Prostate gland (tissue), 2 donors: ENCODE results near the gene CCND1. TPM values are rescaled to one million over a fixed set of nuclear protein-coding genes. Genes with fewer than 3 reads are reported as not detected.

ENCODE experiments used
- DNase-seq: peaks from one replicate; pipeline ENCODE4 v3.0.0-alpha.2; 2019; ENCODE audit warnings: low spot score
- H3K27ac ChIP-seq, 2 donors: fragments of 200-600 bp; sonication (generic); 2 replicates each; pipeline ENCODE4 v1.5.1; 2017 to 2019
- H3K27me3 ChIP-seq: fragments of 200-600 bp; sonication (generic); replicated peaks from 2 replicates; pipeline ENCODE4 v1.5.1; 2019; ENCODE audit not compliant: insufficient read depth
- H3K36me3 ChIP-seq, 2 donors: fragments of 200-600 bp; sonication (generic); 1 replicate in 1 of 2; 2 replicates in 1 of 2; pipeline versions ENCODE4 v1.5.1 to v1.8.1; 2017 to 2019
- H3K4me1 ChIP-seq: fragments of 200-600 bp; sonication (generic); replicated peaks from 2 replicates; pipeline ENCODE4 v1.5.1; 2019
- H3K4me3 ChIP-seq, 2 donors: fragments of 200-600 bp; sonication (generic); 2 replicates each; pipeline ENCODE4 v1.5.1; 2017 to 2019
- H3K9me3 ChIP-seq: fragments of 200-600 bp; sonication (generic); 2 replicates; pipeline ENCODE4 v1.5.1; 2017
- CTCF ChIP-seq, 4 experiments: fragments of 200-600 bp in 2 of 4; fragments of 450-650 bp in 2 of 4; sonication (generic) in 2 of 4; IDR thresholded peaks; 1 replicate in 3 of 4; 2 replicates in 1 of 4; pipeline ENCODE4 v1.5.1; 2016 to 2019; ENCODE audit warnings: antibody characterized with exemption in 4 of 4, mild to moderate bottlenecking in 2 of 4, moderate library complexity in 2 of 4
- POLR2A ChIP-seq: fragments of 450-650 bp; IDR thresholded peaks from one replicate; pipeline ENCODE4 v1.6.1; 2016; ENCODE audit warnings: antibody characterized with exemption, mild to moderate bottlenecking
- POLR2AphosphoS5 ChIP-seq: sonication (generic); formaldehyde crosslinking; IDR thresholded peaks from one replicate; pipeline ENCODE4 v1.6.1; 2017; ENCODE audit warnings: antibody characterized with exemption
- WGBS: methylation state at CpG from one replicate; pipeline ENCODE4 v1.1.5; 2018; 5-methylcytosine and 5-hydroxymethylcytosine counted together
- intact Hi-C: fragments of 100-400 bp; cut with DNase I; formaldehyde crosslinking; loops from one replicate; pipeline ENCODE4 v1.14.2; 2022
- total RNA-seq, 2 donors: library from RNA; depleted of rRNA; stranded (reverse); fragments of >200 nt; gene quantifications; one replicate each; pipeline ENCODE4 v1.1.0, GENCODE V29; 2016

The CCND1 gene
- total RNA-seq, 2 donors from 2014 or later, result 69.2 to 188 TPM

GRCh38 chr11:69667619-69668604 lies 27.0 kb downstream of the CCND1 start:
- Histone ChIP-seq H3K27me3 (no peaks in the 10 kb centered on the region), H3K4me3 (no peak overlapping the region), H3K4me1 (no peaks in the 10 kb centered on the region), H3K9me3 (no peaks in the 10 kb centered on the region), H3K36me3 (no peaks in the 10 kb centered on the region), H3K27ac (peak overlapping the region in 1 of 2 donors; percentile 41)
- 73% methylated on average over 26 of the region's 26 CpGs for WGBS
- TF ChIP-seq CTCF (IDR thresholded peaks at IDR 0.05) (no peak), POLR2AphosphoS5 (no peak), POLR2A (no peak)
- DNase-seq, result no peak
- intact Hi-C loops, result no loop called here

GRCh38 chr11:69669486-69669885 lies 28.5 kb downstream of the CCND1 start:
- no peaks in the 10 kb centered on the region for H3K36me3 ChIP-seq
- no peak overlapping the region for H3K4me3 ChIP-seq
- H3K27ac ChIP-seq, result no peak overlapping the region
- peaks cover 6% of the 10 kb centered on the region for H3K4me1 ChIP-seq
- 86% methylated on average over 19 of the region's 19 CpGs for WGBS
- H3K27me3 ChIP-seq, result no peaks in the 10 kb centered on the region
- DNase-seq, result no peak
- TF ChIP-seq POLR2A, result no peak
- H3K9me3 ChIP-seq, result no peaks in the 10 kb centered on the region
- intact Hi-C loops, result no loop called here

- intact Hi-C loops, result loop anchor here (2.0 kb wide), 2 partner anchors 26 to 570 kb away; no protein-coding TSS in a partner anchor
Observed at GRCh38 chr11:69670158-69670845, 29.3 kb downstream of the CCND1 start.

GRCh38 chr11:69671734-69672465 lies 30.9 kb downstream of the CCND1 start:
- Histone ChIP-seq H3K9me3 (no peaks in the 10 kb centered on the region), H3K36me3 (no peaks in the 10 kb centered on the region), H3K27me3 (no peaks in the 10 kb centered on the region), H3K4me3 (no peak overlapping the region), H3K27ac (no peak overlapping the region), H3K4me1 (peaks cover 6% of the 10 kb centered on the region)
- TF ChIP-seq POLR2A (no peak), POLR2AphosphoS5 (no peak), CTCF (IDR thresholded peaks at IDR 0.05) (no peak)
- WGBS, result 86% methylated on average over 10 of the region's 10 CpGs
- intact Hi-C loops, result loop anchor here (2.0 kb wide), 2 partner anchors 27 to 571 kb away; no protein-coding TSS in a partner anchor
- no peak for DNase-seq

More at GRCh38 chr11:69670158-69670845, 29.3 kb downstream of the CCND1 start:
- WGBS, result 31% methylated on average over 17 of the region's 18 CpGs
- no peak overlapping the region for H3K4me3 ChIP-seq
- DNase-seq, result peak; percentile 86
- peak overlapping the region in 1 of 2 donors; percentile 38 for H3K27ac ChIP-seq
- H3K36me3 ChIP-seq, result no peaks in the 10 kb centered on the region
- no peaks in the 10 kb centered on the region for H3K9me3 ChIP-seq
- no peaks in the 10 kb centered on the region for H3K27me3 ChIP-seq
- H3K4me1 ChIP-seq, result peaks cover 6% of the 10 kb centered on the region
- TF ChIP-seq POLR2AphosphoS5 (peak; percentile 78), CTCF (IDR thresholded peaks at IDR 0.05) (peak; percentile 76 to 96 (median 90)), POLR2A (no peak)
